Kasumi-1 (cell line): ENCODE measurements around the gene GADD45G.

Experiments used
- DNase-seq, 2 experiments: peaks; one replicate each; lab custom pipeline; 2025; lab: John Stamatoyannopoulos, UW

Gene GADD45G

GRCh38 chr9:89654025-89654662 is 49.3 kb downstream of the GADD45G start:
- no peak for DNase-seq

- no peak for DNase-seq
Measured at GRCh38 chr9:89655056-89655989, 50.5 kb downstream of the GADD45G start.
